SKM-1 treated with dmso at 0.1 percent for 144 hours (cell line): ENCODE data around the gene ACSS2.

Experiments
- DNase-seq: peaks from one replicate; lab custom pipeline; 2025; ENCODE audit not compliant: unreplicated experiment; lab: John Stamatoyannopoulos, UW

The ACSS2 gene

GRCh38 chr20:34907616-34908469 lies 31.4 kb downstream of the ACSS2 start:
- DNase-seq = no peak

DNA sequence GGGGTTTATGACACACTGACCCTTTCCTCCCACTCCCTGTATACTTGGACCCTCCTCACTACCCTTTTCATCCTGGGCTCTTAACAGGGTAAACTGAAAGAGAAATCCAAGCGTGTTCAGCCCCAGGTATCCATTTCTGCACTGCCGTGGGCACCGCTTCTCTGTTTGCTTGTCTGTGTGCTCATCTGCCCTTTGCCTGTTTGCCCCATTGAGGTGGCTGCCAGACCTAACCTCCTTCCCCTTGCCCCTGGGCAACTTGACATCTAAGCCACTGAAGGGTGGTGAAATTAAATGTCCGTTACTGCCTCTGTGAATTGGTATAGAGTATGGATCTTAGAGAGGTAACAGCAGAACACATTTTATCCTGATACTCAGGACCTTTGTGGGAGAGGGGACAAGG lies 38.7 kb downstream of the ACSS2 start:
- DNase-seq = no peak

GRCh38 chr20:34915749-34916455 lies 39.5 kb downstream of the ACSS2 start:
- no peak for DNase-seq

- no peak for DNase-seq
Measured at GRCh38 chr20:34916774-34917354, 40.5 kb downstream of the ACSS2 start.

GRCh38 chr20:34920055-34920454 lies 43.6 kb downstream of the ACSS2 start:
- DNase-seq = no peak

- no peak for DNase-seq
Measured at GRCh38 chr20:34921436-34921835, 45.0 kb downstream of the ACSS2 start.

GRCh38 chr20:34922654-34923381 lies 46.4 kb downstream of the ACSS2 start:
- DNase-seq = no peak

DNA sequence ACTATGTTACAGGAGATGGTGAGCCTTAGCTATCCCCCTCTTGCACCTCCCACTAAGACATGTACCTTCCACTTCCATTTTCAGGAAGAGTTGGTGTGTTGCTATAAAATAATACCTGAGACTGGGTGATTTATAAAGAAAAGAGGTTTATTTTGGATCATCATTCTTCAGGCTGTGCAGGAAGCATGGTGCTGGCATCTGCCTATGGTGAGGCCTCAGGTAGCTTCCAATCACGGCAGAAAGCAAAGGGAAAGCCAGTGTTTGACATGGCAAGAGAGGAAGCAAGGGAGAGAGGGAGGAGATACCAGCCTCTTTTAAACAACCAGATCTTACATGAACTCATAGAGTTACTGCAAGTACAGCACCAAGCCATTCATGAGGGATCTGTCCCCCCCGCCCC lies 47.0 kb downstream of the ACSS2 start:
- no peak for DNase-seq

GRCh38 chr20:34925341-34925740 lies 48.9 kb downstream of the ACSS2 start:
- DNase-seq = no peak

DNA sequence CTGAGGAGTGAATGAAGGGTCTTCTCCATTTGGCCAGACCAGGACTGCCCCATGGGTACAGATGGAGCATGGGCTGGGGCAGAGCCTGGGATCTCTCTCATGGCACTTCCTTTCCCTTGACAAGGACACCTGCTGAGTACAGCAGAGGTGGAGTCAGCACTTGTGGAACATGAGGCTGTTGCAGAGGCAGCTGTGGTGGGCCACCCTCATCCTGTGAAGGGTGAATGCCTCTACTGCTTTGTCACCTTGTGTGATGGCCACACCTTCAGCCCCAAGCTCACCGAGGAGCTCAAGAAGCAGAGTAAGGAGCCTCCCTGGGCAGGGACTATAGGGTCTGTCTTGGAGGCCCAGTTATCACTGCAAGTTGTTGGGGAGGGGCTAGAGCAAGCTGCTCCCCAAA lies 49.6 kb downstream of the ACSS2 start:
- DNase-seq = no peak

DNA sequence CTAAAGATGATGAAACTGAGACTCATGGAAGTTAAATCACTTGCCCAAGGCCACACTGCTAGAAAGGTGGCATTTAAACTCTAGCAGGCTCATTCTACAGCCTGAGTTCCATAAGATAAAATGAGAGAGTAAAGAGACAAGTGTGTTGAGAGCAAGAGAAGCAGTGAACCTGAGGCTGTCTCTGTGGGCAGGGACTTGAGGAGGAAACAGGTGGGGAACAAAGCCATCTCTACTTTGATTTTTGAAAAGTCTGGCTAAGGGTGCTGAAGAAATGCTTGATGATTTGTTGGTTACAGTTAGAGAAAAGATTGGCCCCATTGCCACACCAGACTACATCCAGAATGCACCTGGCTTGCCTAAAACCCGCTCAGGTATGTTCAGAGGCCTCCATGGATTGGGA lies 50.2 kb downstream of the ACSS2 start:
- DNase-seq = no peak

GRCh38 chr20:34927736-34928135 lies 51.3 kb downstream of the ACSS2 start:
- DNase-seq = no peak

DNA sequence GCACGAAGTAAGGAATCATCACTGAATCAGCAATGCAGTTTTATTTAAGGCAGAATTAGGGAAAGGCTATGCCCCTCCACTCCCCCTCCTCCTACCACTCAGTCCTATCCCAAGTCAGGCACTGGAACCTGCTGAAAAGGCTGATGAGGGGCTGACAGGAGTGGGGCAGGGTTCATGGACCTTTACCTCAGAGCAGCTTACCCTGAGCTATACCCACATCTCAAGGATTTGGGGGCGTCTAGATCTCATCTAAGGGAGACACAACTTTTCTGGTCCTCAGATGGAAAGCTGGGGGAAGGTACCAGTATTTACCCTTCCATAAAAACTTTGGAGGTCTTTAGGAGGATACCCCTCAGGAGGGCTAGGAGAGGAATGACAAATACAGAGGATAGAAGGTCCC lies 52.0 kb downstream of the ACSS2 start:
- no peak for DNase-seq

DNA sequence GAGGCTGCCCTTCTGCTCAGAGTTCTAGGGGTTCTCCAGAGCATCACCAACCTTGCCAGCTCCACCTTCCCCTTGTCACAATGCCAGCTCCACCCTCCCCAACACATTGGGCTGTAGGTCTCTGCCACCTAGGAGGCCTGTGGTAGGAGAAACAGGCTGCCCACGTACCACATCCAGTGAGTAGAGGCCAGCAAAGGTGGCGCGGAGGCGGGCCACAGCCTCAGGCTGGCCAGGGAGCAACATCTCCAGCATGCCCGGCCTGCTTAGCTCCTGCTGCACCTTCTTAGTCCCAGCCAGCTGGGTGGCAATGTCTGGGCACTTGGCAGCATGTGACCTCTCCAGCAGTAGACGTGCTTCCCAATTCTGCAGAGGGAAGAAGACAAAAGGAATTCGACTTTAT lies 55.4 kb downstream of the ACSS2 start:
- DNase-seq = no peak

GRCh38 chr20:34938466-34939163 lies 62.2 kb downstream of the ACSS2 start:
- DNase-seq = peak; percentile 82

DNA sequence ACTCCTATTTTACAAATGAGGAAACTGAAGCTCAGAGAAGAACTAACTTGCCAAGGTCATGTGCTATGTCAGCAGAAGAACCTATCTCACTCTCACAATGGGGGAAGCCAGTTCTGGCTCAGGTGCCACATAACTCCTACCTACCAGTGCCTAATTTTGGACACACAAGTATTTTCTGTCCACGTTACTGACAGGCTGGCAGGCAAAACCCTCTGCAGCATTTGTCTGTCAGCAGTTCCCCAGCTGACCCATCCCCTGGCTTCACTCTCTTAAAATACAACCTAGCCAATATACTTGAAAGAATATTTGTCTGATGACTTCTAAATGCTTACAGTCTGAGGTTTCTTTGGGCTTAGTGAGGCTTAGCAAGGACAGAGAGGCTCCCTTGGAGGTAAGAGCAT lies 63.7 kb downstream of the ACSS2 start:
- no peak for DNase-seq

- DNase-seq = no peak
Measured at GRCh38 chr20:34941226-34941625, 64.8 kb downstream of the ACSS2 start.

DNA sequence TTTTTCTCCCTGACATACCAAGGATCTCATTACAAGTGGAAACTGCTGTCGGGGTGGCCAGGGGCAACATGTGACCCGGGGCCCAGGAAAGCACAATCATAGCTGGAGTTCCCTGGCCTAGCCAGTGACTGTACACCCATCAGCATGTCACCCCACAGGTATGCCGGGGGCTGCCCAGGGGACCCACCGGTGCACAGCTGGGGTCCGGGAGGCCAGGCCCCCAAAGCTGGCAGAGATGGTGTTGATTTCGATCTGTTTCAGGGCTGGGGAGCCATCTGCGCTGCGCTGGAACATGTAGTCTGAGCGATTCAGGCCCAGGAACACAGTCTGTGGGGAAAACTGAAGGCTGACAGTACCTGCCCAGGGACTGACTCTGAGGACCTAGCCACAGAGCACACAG lies 65.9 kb downstream of the ACSS2 start:
- no peak for DNase-seq

GRCh38 chr20:34943808-34944567 lies 67.6 kb downstream of the ACSS2 start:
- DNase-seq = no peak
